Erythroblast (primary cell): ENCODE data around the gene GMIP.

Experiments
- GATA1 ChIP-seq: IDR thresholded peaks from 2 replicates; pipeline ENCODE4 v1.6.1; 2011; ENCODE audit warnings: low read depth, mild to moderate bottlenecking, control low read depth, low read length, moderate library complexity
- POLR2A ChIP-seq: IDR thresholded peaks from 2 replicates; pipeline ENCODE4 v1.6.1; 2011; ENCODE audit warnings: mild to moderate bottlenecking, low read length

- no peak for TF ChIP-seq POLR2A
- no peak for TF ChIP-seq GATA1
Measured at GRCh38 chr19:19594381-19594780, 49.1 kb downstream of the GMIP start.
